ENCODE data around the gene EVX1.

DNA sequence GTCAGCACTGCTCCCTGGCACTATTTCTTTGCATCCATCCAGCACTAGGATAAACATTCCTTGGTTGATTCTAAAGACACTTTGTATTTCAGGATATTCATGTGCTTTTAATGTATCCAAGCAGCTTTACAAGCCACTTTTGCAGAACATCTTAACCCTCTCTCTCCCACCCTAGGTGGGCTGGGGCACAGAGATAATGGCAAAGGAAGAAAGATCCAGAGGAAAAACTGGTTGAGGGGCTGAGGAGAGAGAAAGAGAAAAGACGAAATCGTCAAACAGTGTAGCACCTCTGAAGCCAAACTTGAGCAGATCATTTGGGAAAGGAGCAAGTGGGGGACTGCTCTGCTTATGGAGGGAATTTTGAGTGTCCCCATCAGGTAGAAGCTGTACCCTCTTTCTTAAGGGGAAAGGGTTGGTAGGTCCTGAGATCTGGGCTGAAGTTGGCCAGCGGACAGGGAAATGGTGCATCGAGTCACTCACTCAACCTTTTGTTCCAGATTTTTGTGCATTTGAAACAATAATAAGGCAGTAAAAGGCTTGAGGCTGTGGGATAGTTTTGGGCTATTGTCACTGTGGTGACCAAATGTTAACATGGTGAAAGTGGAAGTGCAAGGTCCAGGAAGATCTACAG is 38.5 kb upstream of the EVX1 start:
- TF ChIP-seq CTCF (IDR thresholded peaks at IDR 0.05; ENCODE audit: low read length) = no peak
- no peak for TF ChIP-seq EZH2 (IDR thresholded peaks at IDR 0.05; ENCODE audit: borderline replicate concordance, low read length)
